ENCODE results near the gene GRK3.
"Not testable (repeated sequence)": the region's sequence is repeated elsewhere in the genome, so short reads cannot be mapped to it uniquely, and the experiment has no call there.

GRK3 gene

DNA sequence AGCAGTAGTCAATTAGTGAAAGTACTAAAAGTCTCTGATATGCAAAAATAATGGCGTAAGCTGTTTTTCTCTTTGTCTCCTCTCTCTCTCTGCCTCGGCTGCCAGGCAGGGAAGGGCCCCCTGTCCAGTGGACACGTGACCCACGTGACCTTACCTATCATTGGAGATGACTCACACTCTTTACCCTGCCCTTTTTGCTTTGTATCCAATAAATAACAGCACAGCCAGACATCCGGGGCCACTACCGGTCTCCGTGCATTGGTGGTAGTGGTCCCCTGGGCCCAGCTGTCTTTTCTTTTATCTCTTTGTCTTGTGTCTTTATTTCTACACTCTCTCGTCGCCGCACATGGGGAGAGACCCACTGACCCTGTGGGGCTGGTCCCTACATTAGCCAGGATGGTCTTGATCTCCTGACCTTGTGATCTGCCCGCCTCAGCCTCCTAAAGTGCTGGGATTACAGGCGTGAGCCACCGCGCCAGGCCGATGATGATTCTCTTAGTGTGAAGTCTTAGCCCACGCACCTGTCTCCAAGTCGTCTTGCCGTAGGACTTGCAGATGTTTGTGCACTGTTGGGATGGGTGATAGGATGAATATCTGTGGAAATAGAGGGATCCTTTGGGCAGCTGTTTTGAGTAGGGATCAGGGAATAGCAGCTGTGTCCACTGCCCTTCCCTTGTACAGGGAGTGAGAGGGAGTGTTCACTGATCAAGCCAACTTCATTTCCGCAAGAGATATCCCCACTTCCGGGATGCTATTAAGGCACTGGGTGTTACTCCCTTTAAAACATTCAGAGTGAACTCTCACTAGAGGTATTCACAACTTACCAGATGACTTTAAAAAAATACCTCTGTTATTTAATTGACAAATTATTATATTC lies 61.5 kb downstream of the GRK3 start:
- not testable (repeated sequence) for DNase-seq

DNA sequence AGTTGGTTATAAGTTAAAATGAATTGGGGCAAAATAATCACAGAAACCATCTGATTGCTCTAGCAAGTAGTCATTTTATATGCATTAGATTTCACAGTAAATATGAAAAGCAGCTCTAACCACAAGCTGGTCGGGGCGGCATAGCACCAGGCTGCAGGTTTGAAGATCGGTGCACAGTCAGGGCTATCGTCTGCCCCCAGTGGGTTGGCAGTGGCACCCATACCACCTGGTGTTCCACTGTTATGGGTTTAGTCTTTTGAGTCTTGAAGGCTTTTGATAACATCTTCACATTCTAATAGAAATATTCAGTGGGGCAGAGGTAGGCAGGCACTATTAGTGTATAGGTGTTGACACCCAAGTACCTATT lies 62.1 kb downstream of the GRK3 start:
- DNase-seq: no peak

DNA sequence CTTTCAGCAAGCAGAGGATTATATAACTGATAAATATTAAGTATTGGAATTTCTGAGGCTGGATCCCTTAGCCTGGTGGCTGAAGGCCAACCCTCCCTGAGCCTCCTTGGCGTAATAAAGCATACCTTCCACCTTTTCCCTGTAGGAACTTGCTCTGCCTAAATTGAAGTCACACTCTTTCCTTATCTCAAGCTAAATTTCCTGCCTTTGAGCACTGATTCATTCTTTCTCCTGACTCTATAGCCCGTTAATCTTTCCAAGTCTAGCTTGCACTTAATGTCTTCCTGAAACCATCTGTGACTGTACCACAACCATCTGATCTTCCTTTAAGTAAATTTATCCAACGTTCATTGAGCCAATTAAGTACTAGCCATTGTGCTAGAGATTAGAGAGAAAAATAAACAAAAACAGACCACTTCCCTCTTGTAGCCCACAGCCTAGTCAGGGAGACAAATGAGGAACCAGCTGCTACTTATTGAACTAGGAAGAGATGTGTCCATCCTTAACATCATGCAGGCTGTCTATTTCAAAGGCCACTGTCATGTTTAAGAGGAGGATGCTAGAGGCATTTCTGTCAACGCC lies 62.9 kb downstream of the GRK3 start:
- no peak for DNase-seq

DNA sequence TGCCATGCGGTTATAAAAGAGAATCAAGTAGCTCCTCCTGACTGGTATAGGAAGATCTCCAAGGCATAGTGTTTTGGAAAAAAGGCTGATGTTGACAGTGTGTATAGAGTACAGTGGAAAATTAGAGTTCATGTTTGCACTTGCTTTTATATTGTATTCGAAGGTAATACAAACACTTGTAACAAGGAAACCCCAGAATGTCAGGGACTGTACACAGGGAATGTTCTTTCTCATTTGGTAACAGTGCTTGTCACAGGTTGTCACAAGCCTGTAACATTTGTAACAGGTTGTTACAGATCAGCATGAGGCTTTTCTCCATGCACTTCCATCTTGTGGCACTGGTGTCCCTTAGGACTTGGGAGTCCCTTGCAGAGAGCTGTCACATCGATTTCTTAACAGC lies 64.0 kb downstream of the GRK3 start:
- no peak for DNase-seq

DNA sequence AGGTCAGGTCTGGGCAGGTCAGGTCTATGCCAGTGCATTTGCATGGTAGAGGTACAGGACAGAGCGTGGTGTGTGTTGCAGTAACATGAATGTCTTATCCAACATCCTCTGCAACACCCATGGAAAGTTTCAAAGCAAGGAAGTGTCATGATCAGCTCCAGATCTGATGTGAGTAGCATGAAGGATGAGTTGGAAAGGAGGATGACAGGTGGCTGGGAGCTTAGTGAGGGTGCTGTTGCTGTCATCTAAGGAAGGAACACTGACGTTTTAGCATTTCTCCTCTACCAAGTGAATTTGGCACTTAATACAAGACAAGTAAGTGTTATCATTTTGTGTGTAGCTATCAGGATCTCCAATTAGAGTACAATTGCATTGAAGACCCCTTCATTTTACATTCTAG lies 65.1 kb downstream of the GRK3 start:
- no peak for DNase-seq

GRCh38 chr22:25630447-25630846 lies 66.0 kb downstream of the GRK3 start:
- no peak for DNase-seq

GRCh38 chr22:25636323-25636722 lies 71.8 kb downstream of the GRK3 start:
- no peak for DNase-seq

GRCh38 chr22:25637032-25637431 lies 72.6 kb downstream of the GRK3 start:
- DNase-seq: no peak

- peak in 12 of 58 donors; percentile 7 to 47 (median 28) for DNase-seq
Observed at GRCh38 chr22:25637672-25638071, 73.2 kb downstream of the GRK3 start.

DNA sequence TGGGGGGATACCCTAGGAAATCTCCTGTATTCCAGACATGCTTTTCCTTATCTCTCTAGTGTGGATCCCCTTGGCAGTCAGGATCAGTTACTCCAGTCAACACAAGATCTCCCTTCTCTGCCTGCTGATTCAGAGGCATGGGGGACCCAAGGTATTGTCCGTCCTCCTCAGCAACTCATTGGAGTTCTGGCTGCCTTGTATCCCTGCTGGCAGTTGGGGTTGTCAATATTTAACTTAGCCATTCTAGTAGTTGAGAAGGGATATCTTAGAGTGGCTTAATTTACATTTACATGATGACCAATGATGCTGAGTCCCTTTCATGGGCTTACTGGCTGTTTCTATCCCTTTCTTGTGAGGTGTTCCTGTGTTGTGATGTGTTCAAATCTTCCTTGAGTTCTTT lies 74.2 kb downstream of the GRK3 start:
- no peak for DNase-seq

DNA sequence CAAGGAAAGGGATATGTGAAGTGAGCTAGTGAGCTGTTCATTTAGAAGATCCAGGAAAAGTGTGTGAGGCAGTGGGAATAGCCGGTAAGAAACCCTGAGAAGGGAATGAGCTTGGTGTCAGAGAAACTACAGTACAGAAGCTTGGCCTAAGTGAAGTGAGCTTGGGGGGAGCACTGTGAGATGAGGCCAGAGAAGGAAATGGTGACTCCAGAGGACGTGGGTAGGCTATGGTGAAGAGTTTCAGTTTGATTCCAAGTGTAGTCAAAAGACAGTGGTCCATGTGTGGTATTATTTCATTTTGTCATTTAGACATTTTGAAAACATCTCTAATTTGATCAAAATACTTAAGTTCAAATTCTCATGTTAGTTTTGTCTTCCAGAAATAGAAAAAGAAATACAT lies 77.2 kb downstream of the GRK3 start:
- no peak for DNase-seq

DNA sequence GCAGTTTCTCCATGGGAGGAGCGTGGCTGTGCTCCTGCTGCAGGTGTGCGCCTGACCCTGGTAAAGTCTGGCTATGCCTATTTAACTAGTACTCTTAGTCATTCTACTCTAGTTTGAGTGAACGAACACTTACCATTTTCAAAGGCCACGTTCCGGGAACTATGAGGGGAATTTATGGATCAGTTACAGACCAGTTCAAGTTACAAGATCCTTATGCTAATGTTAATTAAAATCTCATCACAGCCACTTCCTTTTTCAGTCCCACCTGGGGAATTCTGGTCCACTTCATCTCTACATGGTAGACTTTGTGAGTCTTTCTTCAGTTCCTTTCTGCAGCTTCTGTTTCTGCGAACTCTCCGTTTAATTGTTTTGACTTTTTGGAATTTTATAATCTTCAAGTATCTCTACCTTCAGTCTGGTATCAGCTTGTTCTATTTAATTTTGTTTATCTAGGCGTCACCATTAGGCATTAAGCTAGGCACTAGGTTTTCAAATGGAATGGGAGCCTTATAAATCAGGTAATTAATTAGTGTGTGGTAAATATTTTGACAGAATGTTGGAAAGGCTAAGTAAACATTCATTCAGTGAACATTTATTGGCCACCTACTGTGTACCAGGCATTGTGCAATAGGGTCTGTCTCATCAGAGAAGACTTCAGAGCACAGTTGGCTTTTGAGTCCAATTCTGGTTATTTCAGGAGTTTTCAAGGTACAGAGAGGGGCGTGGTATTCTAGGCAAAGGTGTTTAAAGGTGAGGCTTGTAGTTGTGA lies 78.9 kb downstream of the GRK3 start:
- DNase-seq: no peak

DNA sequence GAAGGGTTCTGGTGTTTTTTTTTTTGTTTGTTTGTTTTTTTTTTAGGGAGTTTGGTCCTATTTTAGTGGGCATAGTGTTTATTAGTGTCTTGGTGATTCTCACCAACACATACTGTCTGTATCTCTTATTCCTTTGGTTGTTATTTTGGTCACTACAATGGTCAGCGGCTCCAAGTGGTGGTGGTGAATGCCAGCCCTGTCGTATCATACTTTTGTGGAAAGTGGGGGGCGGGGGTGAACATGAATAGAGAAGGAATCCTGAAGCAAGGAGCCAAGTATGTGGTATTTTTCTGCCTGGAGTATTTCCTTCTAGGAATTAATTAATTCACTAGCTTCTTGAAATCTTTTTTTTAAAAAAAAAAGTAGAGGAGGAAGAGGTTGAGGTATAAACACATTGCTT lies 79.6 kb downstream of the GRK3 start:
- no peak for DNase-seq

- no peak for DNase-seq
Observed at GRCh38 chr22:25645266-25645665, 80.8 kb downstream of the GRK3 start.

DNA sequence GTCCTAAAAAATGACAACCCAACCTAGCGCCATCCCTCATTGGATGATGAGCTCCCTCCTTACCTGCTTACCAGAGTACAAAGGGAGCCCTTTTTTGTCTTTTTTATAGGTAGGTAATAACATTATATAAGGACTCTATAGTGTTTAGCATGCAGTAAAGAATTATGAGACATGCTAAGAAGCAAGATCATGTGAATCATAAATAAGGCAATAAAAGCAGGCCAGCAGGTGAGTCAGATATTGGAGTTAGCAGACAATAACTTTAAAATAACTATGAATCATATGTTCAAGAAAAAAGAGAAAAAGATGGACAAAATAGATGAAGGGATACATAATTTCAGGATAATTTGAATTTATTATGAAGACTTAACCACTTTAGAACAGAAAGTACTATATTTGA lies 81.5 kb downstream of the GRK3 start:
- DNase-seq: no peak

- no peak for DNase-seq
Observed at GRCh38 chr22:25650833-25651232, 86.4 kb downstream of the GRK3 start.

DNA sequence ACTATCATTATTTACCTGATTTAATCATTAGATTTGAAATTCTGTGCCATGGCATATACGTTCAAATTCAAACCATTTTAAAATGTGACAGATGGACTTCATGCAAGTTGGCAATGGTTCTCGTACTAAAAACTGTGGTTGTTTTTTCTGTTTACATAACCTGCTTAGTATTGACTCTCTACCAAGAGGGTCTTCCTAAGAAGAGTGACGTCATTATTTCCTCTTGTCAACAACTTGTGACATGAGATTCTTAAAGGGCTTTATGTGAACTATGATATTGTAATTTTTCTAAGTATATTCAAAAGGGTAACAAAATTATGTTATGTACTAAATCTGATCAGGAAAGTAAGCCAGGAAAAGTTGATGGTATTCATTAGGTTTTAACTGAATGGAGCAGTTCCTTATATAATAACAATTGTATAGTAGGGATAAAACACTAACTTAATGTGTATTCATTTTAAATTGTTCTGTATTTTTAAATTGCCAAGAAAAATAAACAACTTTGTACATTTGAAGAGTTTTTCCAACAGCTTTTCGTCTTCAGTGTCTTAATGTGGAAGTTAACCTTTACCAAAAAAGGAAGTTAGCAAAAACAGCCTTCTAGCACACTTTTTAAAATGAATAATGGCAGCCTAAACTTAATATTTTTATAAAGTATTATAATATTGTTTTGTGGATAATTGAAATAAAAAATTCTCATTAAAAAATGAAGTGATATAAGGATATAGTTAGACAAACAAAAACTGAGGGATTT lies 87.0 kb downstream of the GRK3 start:
- no peak for DNase-seq

- peak in 1 of 58 donors; percentile 45 for DNase-seq
Observed at GRCh38 chr22:25654676-25655075, 90.2 kb downstream of the GRK3 start.

- DNase-seq: no peak
Observed at GRCh38 chr22:25655371-25655935, 91.0 kb downstream of the GRK3 start.

GRCh38 chr22:25656724-25657123 lies 92.2 kb downstream of the GRK3 start:
- DNase-seq: no peak

DNA sequence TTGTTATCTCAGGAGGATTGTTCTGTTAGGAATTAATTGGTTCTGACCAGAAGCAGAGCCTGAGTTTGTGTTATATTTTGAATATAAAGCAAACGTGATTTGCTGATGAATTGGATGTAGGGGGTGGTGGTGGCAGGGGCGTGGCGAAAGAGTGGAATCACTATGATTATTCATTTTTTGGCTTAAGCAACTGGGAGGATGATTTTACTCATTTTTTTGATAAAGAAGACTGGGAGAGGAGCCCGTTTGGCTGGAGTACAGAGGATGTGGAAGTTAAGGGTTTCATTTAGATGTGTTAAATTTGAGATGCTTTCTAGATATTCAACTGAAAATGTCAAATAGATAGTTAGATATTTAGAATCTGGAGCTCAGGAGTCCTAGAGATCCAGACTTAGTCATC lies 94.2 kb downstream of the GRK3 start:
- peak in 1 of 58 donors; percentile 8 for DNase-seq

All from anterior cingulate cortex (tissue), 58 donors.